ENCODE data around the gene CLRN3.

CLRN3 gene

GRCh38 chr10:127889605-127890195 is 3.0 kb downstream of the CLRN3 start:
- H3K4me3 ChIP-seq (ENCODE audit: insufficient read depth, low read length, poor library complexity, severe bottlenecking): no peak overlapping the region
- no peaks in the 10 kb centered on the region for H3K79me2 ChIP-seq (ENCODE audit: insufficient read depth, low read length)
- no peaks in the 10 kb centered on the region for H3K27me3 ChIP-seq (ENCODE audit: low read length)
- H2AFZ ChIP-seq (ENCODE audit: low read depth, low read length, severe bottlenecking): no peak overlapping the region
- H3K4me2 ChIP-seq (ENCODE audit: low read depth, low read length, poor library complexity, severe bottlenecking): no peak overlapping the region
- H3K9me3 ChIP-seq (ENCODE audit: insufficient read depth, low read length): no peaks in the 10 kb centered on the region
- H3F3A ChIP-seq (ENCODE audit: insufficient read depth): no peaks in the 10 kb centered on the region
- no peak overlapping the region for H3K27ac ChIP-seq (ENCODE audit: low read depth, low read length)
- H3K9ac ChIP-seq (ENCODE audit: low read length): no peak overlapping the region
- H3K9me2 ChIP-seq (replicated peaks; ENCODE audit: insufficient read depth, low read length): no peaks in the 10 kb centered on the region
- TF ChIP-seq CTCF (IDR thresholded peaks at IDR 0.05; ENCODE audit: insufficient read depth, low read length, poor library complexity, severe bottlenecking) (no peak), EZH2phosphoT487 (conservative IDR thresholded peaks at IDR 0.05; ENCODE audit: low read length) (no peak)
- no peaks in the 10 kb centered on the region for H4K20me1 ChIP-seq (ENCODE audit: low read depth, low read length)
- H3K36me3 ChIP-seq (ENCODE audit: low read length): no peaks in the 10 kb centered on the region

GRCh38 chr10:127888521-127889312 is 4.0 kb downstream of the CLRN3 start:
- no peak overlapping the region for H3K27ac ChIP-seq (ENCODE audit: low read depth, low read length)
- H3K4me2 ChIP-seq (ENCODE audit: low read depth, low read length, poor library complexity, severe bottlenecking): no peak overlapping the region

GRCh38 chr10:127887541-127888415 is 5.0 kb downstream of the CLRN3 start:
- TF ChIP-seq EZH2phosphoT487 (conservative IDR thresholded peaks at IDR 0.05; ENCODE audit: low read length): no peak
- no peak for TF ChIP-seq CTCF (IDR thresholded peaks at IDR 0.05; ENCODE audit: insufficient read depth, low read length, poor library complexity, severe bottlenecking)
- Histone ChIP-seq H2AFZ (ENCODE audit: low read depth, low read length, severe bottlenecking) (no peak overlapping the region), H3K27ac (ENCODE audit: low read depth, low read length) (no peak overlapping the region), H3K27me3 (ENCODE audit: low read length) (no peaks in the 10 kb centered on the region), H3K9me2 (replicated peaks; ENCODE audit: insufficient read depth, low read length) (no peaks in the 10 kb centered on the region), H4K20me1 (ENCODE audit: low read depth, low read length) (no peaks in the 10 kb centered on the region), H3K4me3 (ENCODE audit: insufficient read depth, low read length, poor library complexity, severe bottlenecking) (no peak overlapping the region), H3K4me2 (ENCODE audit: low read depth, low read length, poor library complexity, severe bottlenecking) (no peak overlapping the region), H3K9ac (ENCODE audit: low read length) (no peak overlapping the region), H3K36me3 (ENCODE audit: low read length) (no peaks in the 10 kb centered on the region), H3K79me2 (ENCODE audit: insufficient read depth, low read length) (no peaks in the 10 kb centered on the region), H3F3A (ENCODE audit: insufficient read depth) (no peaks in the 10 kb centered on the region), H3K9me3 (ENCODE audit: insufficient read depth, low read length) (no peaks in the 10 kb centered on the region)

More at GRCh38 chr10:127888521-127889312, 4.0 kb downstream of the CLRN3 start:
- H3K27me3 ChIP-seq (ENCODE audit: low read length): no peaks in the 10 kb centered on the region
- H3K4me3 ChIP-seq (ENCODE audit: insufficient read depth, low read length, poor library complexity, severe bottlenecking): no peak overlapping the region
- no peaks in the 10 kb centered on the region for H3K9me3 ChIP-seq (ENCODE audit: insufficient read depth, low read length)
- TF ChIP-seq EZH2phosphoT487 (conservative IDR thresholded peaks at IDR 0.05; ENCODE audit: low read length) (no peak), CTCF (IDR thresholded peaks at IDR 0.05; ENCODE audit: insufficient read depth, low read length, poor library complexity, severe bottlenecking) (no peak)
- H3F3A ChIP-seq (ENCODE audit: insufficient read depth): no peaks in the 10 kb centered on the region
- H2AFZ ChIP-seq (ENCODE audit: low read depth, low read length, severe bottlenecking): no peak overlapping the region
- H3K79me2 ChIP-seq (ENCODE audit: insufficient read depth, low read length): no peaks in the 10 kb centered on the region
- no peak overlapping the region for H3K9ac ChIP-seq (ENCODE audit: low read length)
- H4K20me1 ChIP-seq (ENCODE audit: low read depth, low read length): no peaks in the 10 kb centered on the region
- no peaks in the 10 kb centered on the region for H3K9me2 ChIP-seq (replicated peaks; ENCODE audit: insufficient read depth, low read length)
- H3K36me3 ChIP-seq (ENCODE audit: low read length): no peaks in the 10 kb centered on the region

Data from SU-DHL-6 (cell line).